Ascending aorta (tissue), 2 donors: Measurements from ENCODE around the gene PRR5. TPM values are rescaled to one million over a fixed set of nuclear protein-coding genes. Genes with fewer than 3 reads are reported as not detected.
"Not testable (repeated sequence)": the region's sequence is repeated elsewhere in the genome, so short reads cannot be mapped to it uniquely, and the experiment has no call there.

Source experiments
- DNase-seq, 2 donors: peaks; one replicate each; pipeline ENCODE4 v3.0.0-alpha.2; 2019; ENCODE audit warnings: low spot score in 2 of 2
- H3K27ac ChIP-seq, 2 donors: fragments of 200-600 bp; sonication (generic); one replicate each; pipeline ENCODE4 v1.5.1; 2016 to 2017; ENCODE audit warnings: mild to moderate bottlenecking in 1 of 2
- H3K27me3 ChIP-seq: fragments of 200-600 bp; sonication (generic); one replicate; pipeline ENCODE4 v1.5.1; 2017
- H3K36me3 ChIP-seq, 2 donors: fragments of 200-600 bp; sonication (generic); one replicate each; pipeline ENCODE4 v1.5.1; 2016
- H3K4me1 ChIP-seq, 2 donors: fragments of 200-600 bp; sonication (generic); one replicate each; pipeline ENCODE4 v1.5.1; 2016 to 2017; ENCODE audit warnings: mild to moderate bottlenecking in 1 of 2
- H3K4me3 ChIP-seq, 2 donors: fragments of 200-600 bp; sonication (generic); one replicate each; pipeline ENCODE4 v1.5.1; 2016 to 2017; ENCODE audit warnings: mild to moderate bottlenecking in 1 of 2
- H3K9me3 ChIP-seq, 2 donors: fragments of 200-600 bp; sonication (generic); one replicate each; pipeline ENCODE4 v1.5.1; 2016
- intact Hi-C: fragments of 100-400 bp; cut with DNase I; formaldehyde crosslinking; loops from one replicate; pipeline ENCODE4 v1.15.1; 2023
- total RNA-seq: library from RNA; depleted of rRNA; stranded (reverse); fragments of >200 nt; gene quantifications from one replicate; pipeline ENCODE4 v1.1.0, GENCODE V29; 2016
- TF ChIP-seq, protein P1 (sequence below), 3 experiments: fragments of 200-600 bp in 2 of 3; fragments of 450-650 bp in 1 of 3; sonication (generic) in 2 of 3; IDR thresholded peaks; one replicate each; pipeline ENCODE4 v1.5.1; 2016 to 2019; ENCODE audit warnings: antibody characterized with exemption in 3 of 3, mild to moderate bottlenecking in 1 of 3, moderate library complexity in 1 of 3

PRR5 gene
- total RNA-seq, 1 donor from 2014 or later = 4.4 TPM

DNA sequence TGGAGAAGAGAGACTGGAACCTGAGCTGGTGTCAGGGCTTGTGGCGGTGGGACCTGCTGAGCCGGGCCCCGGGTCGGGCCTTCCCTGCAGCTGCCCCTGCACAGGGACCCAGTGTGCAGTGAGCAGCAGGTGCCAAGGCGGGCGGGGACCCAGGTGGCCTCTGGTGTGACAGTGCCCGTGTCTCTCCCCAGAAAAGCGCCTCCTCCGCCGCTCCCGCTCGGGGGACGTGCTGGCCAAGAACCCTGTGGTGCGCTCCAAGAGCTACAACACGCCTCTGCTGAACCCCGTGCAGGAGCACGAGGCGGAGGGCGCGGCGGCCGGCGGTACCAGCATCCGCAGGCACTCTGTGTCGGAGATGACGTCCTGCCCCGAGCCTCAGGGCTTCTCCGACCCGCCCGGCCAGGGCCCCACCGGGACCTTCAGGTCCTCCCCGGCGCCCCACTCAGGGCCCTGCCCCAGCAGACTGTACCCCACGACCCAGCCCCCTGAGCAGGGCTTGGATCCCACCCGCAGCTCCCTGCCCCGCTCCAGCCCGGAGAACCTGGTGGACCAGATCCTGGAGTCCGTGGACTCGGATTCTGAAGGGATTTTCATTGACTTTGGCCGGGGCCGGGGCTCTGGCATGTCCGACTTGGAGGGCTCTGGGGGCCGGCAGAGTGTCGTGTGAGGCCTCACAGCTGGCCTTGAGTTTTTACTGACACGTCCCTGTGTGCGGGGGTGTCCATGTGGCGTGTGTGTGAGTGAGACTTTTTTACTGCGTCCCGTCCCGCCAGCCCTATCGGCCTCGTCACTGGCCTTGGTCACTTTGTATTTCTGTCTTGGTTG is 34.8 kb downstream of the PRR5 start:
- no peaks in the 10 kb centered on the region for H3K4me1 ChIP-seq
- no peaks in the 10 kb centered on the region for H3K27me3 ChIP-seq
- H3K4me3 ChIP-seq = no peak overlapping the region
- no peaks in the 10 kb centered on the region for H3K36me3 ChIP-seq
- intact Hi-C loops = no loop called here
- no peak overlapping the region for H3K27ac ChIP-seq
- TF ChIP-seq, protein P1, sequence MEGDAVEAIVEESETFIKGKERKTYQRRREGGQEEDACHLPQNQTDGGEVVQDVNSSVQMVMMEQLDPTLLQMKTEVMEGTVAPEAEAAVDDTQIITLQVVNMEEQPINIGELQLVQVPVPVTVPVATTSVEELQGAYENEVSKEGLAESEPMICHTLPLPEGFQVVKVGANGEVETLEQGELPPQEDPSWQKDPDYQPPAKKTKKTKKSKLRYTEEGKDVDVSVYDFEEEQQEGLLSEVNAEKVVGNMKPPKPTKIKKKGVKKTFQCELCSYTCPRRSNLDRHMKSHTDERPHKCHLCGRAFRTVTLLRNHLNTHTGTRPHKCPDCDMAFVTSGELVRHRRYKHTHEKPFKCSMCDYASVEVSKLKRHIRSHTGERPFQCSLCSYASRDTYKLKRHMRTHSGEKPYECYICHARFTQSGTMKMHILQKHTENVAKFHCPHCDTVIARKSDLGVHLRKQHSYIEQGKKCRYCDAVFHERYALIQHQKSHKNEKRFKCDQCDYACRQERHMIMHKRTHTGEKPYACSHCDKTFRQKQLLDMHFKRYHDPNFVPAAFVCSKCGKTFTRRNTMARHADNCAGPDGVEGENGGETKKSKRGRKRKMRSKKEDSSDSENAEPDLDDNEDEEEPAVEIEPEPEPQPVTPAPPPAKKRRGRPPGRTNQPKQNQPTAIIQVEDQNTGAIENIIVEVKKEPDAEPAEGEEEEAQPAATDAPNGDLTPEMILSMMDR (IDR thresholded peaks at IDR 0.05) = no peak
- H3K9me3 ChIP-seq = no peaks in the 10 kb centered on the region
- DNase-seq = no peak

GRCh38 chr22:44737406-44738346 is 35.7 kb downstream of the PRR5 start:
- Histone ChIP-seq H3K9me3 (no peaks in the 10 kb centered on the region), H3K4me3 (no peak overlapping the region), H3K4me1 (no peaks in the 10 kb centered on the region), H3K36me3 (no peaks in the 10 kb centered on the region), H3K27me3 (no peaks in the 10 kb centered on the region), H3K27ac (no peak overlapping the region)
- intact Hi-C loops = no loop called here
- DNase-seq = no peak
- TF ChIP-seq, protein P1 (IDR thresholded peaks at IDR 0.05) = no peak

DNA sequence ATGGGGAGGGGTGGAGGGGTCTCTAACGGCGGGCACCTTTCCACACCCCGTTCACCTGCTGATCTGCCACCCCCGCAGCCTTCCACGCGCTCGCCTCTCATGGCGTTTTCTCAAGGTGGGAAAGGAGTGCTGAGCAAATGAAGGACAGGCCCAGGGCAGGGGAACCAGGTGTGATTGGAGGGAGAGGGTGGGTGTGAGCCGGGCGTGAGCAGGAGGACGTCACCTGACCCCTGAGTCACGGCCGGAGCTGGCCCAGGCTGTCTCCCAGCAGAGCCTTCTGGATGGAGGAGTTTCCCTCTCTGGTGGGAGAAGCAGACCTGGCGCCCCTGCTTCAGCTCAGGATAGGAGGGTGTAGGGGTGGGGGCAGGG is 36.3 kb downstream of the PRR5 start:
- intact Hi-C loops = no loop called here
- no peak overlapping the region for H3K27ac ChIP-seq
- H3K4me1 ChIP-seq = no peaks in the 10 kb centered on the region
- H3K36me3 ChIP-seq = no peaks in the 10 kb centered on the region
- TF ChIP-seq, protein P1 (IDR thresholded peaks at IDR 0.05) = no peak
- no peaks in the 10 kb centered on the region for H3K27me3 ChIP-seq
- no peaks in the 10 kb centered on the region for H3K9me3 ChIP-seq
- no peak for DNase-seq
- H3K4me3 ChIP-seq = no peak overlapping the region

GRCh38 chr22:44739024-44739423 is 37.0 kb downstream of the PRR5 start:
- no peaks in the 10 kb centered on the region for H3K4me1 ChIP-seq
- intact Hi-C loops = no loop called here
- no peak overlapping the region for H3K27ac ChIP-seq
- H3K36me3 ChIP-seq = no peaks in the 10 kb centered on the region
- no peaks in the 10 kb centered on the region for H3K9me3 ChIP-seq
- no peaks in the 10 kb centered on the region for H3K27me3 ChIP-seq
- no peak overlapping the region for H3K4me3 ChIP-seq
- DNase-seq = no peak
- TF ChIP-seq, protein P1 (IDR thresholded peaks at IDR 0.05) = no peak

DNA sequence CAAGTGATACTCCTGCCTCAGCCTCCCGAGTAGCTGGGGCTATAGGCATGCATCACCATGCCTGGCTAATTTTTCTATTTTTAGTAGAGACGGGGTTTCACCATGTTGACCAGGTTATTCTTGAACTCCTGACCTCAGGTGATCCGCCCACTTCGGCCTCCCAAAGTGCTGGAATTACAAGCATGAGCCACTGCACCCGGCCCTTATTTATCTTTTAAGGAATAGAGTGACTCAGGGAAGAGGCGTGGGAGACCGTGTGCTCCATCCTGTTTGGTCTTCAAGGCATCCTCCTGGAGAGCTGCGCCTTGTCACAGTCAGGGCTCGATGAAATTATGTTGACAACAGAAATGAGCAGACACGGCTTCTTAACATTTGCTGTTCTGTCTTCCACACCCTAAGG is 37.7 kb downstream of the PRR5 start:
- H3K27me3 ChIP-seq, H3K4me1 ChIP-seq, H3K4me3 ChIP-seq, H3K9me3 ChIP-seq, H3K36me3 ChIP-seq, DNase-seq, intact Hi-C loops, H3K27ac ChIP-seq: not testable (repeated sequence)

DNA sequence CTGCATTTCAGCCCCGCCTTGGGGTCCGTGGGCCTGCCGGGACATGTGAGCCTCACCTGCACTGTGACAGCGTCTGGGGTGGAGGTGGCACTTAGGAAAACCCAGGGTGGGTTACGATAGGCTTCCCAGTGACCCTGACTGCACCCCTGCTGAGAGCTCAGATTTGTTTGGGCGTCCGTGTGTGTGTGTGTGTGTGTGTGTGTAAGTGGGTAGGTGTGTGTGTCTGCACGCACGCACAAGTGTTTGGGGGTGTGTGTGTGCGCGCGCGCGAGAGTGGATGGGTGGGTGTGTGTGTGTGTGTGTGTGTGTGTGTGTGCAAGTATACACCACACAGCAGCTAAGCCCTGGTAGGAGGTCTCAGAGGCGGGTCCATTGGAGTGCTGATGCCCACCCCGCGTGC is 38.3 kb downstream of the PRR5 start:
- no peaks in the 10 kb centered on the region for H3K9me3 ChIP-seq
- H3K27me3 ChIP-seq = no peaks in the 10 kb centered on the region
- H3K36me3 ChIP-seq = no peaks in the 10 kb centered on the region
- H3K4me1 ChIP-seq = no peaks in the 10 kb centered on the region
- H3K4me3 ChIP-seq = no peak overlapping the region
- no peak for DNase-seq
- TF ChIP-seq, protein P1 (IDR thresholded peaks at IDR 0.05) = no peak
- H3K27ac ChIP-seq = no peak overlapping the region
- intact Hi-C loops = no loop called here
